K562 (cell line): ENCODE measurements around the gene TMEM38B. TPM values are rescaled to one million over a fixed set of nuclear protein-coding genes. Genes with fewer than 3 reads are reported as not detected.
A peak's percentile ranks its signal among the peaks of the same experiment; 100 is the strongest.

Source experiments
- ARNT ChIP-seq, 2 experiments: fragments of 450-650 bp; IDR thresholded peaks; 2 replicates each; pipeline ENCODE4 v1.6.1; 2016; ENCODE audit warnings: mild to moderate bottlenecking in 1 of 2
- CBX8 ChIP-seq: fragments of 200-600 bp; sonication (generic); IDR thresholded peaks from 2 replicates; pipeline ENCODE4 v1.6.1; 2012; ENCODE audit warnings: borderline replicate concordance, mixed run types, low read depth, mild to moderate bottlenecking, moderate library complexity, mixed read lengths, low read length, control low read depth, inconsistent platforms; ENCODE audit not compliant: poor library complexity, severe bottlenecking; ENCODE audit errors: extremely low read depth
- CUX1 ChIP-seq: fragments of 200-800 bp; sonication (Bioruptor generic); IDR thresholded peaks from 2 replicates; pipeline ENCODE4 v1.6.1; 2016; ENCODE audit warnings: missing genetic modification characterization, missing compliant biosample characterization
- GMEB1 ChIP-seq: fragments of 250-450 bp; sonication (Bioruptor Pico); IDR thresholded peaks from 2 replicates; pipeline ENCODE4 v1.4.0; 2020; ENCODE audit warnings: mild to moderate bottlenecking
- HCFC1 ChIP-seq: IDR thresholded peaks from 2 replicates; pipeline ENCODE4 v1.6.1; 2012; ENCODE audit warnings: low read depth, low read length, improper control_type of control experiment
- HIVEP1 ChIP-seq: fragments of 250-450 bp; sonication (Bioruptor Pico); IDR thresholded peaks from 2 replicates; pipeline ENCODE4 v1.4.0; 2020; ENCODE audit warnings: mild to moderate bottlenecking
- MLLT1 ChIP-seq, 2 experiments: fragments of 450-650 bp; IDR thresholded peaks; 2 replicates each; pipeline ENCODE4 v1.6.1; 2016
- NONO ChIP-seq, 2 experiments: fragments of 200-400 bp in 1 of 2; fragments of 450-650 bp in 1 of 2; formaldehyde crosslinking in 1 of 2; IDR thresholded peaks; 2 replicates each; pipeline ENCODE4 v1.6.1; 2017; ENCODE audit warnings: low read depth in 2 of 2, mild to moderate bottlenecking in 2 of 2, moderate library complexity in 2 of 2, low read length in 1 of 2
- RAD21 ChIP-seq, 2 experiments: fragments of 250-450 bp in 1 of 2; fragments of 450-650 bp in 1 of 2; sonication (Bioruptor Pico) in 1 of 2; formaldehyde crosslinking in 1 of 2; IDR thresholded peaks in 1 of 2; conservative IDR thresholded peaks in 1 of 2; 2 replicates each; pipeline versions ENCODE4 v1.4.0 to v1.8.0; 2020 to 2022; ENCODE audit warnings: mild to moderate bottlenecking in 2 of 2, moderate library complexity in 1 of 2
- SFPQ ChIP-seq: fragments of 200-400 bp; formaldehyde crosslinking; IDR thresholded peaks from 2 replicates; pipeline ENCODE4 v1.6.1; 2017; ENCODE audit warnings: mild to moderate bottlenecking, low read depth, low read length, moderate library complexity
- TFAM ChIP-seq: fragments of 250-450 bp; sonication (Bioruptor Pico); conservative IDR thresholded peaks from 2 replicates; pipeline ENCODE4 v1.5.0; 2021; ENCODE audit warnings: mild to moderate bottlenecking, moderate library complexity
- ZBTB9 ChIP-seq: fragments of 450-650 bp; formaldehyde crosslinking; IDR thresholded peaks from 2 replicates; pipeline ENCODE4 v1.4.0; 2020; ENCODE audit warnings: mild to moderate bottlenecking, moderate library complexity
- ZNF140 ChIP-seq: fragments of 250-450 bp; sonication (Bioruptor Pico); IDR thresholded peaks from 2 replicates; pipeline ENCODE4 v1.8.0; 2021; ENCODE audit warnings: moderate library complexity, mild to moderate bottlenecking, inconsistent platforms
- polyA plus RNA-seq, 8 experiments: library from polyadenylated mRNA; depleted of rRNA in 4 of 8; stranded (reverse) in 5 of 8; unstranded in 3 of 8; fragments of >200 nt; fragmentation: Nextera tagmentation in 2 of 8; fragmentation: Illumina TruSeq in 1 of 8; extraction: Ambion mirVana in 2 of 8; extraction: Trizol in 1 of 8; gene quantifications; 2 replicates each; pipeline versions ENCODE4 v1.2.1 to v1.2.3, GENCODE V29; 2011 to 2014; ENCODE audit warnings: inconsistent platforms in 1 of 8, missing spikeins in 1 of 8
- total RNA-seq, 7 experiments: library from RNA; depleted of rRNA in 6 of 7; stranded (reverse); fragments of >200 nt in 6 of 7; fragmentation: Illumina TruSeq in 2 of 7; extraction: Trizol in 2 of 7; gene quantifications; 2 replicates each; pipeline versions ENCODE4 v1.2.1 to v1.2.3, GENCODE V29; 2011 to 2021; ENCODE audit warnings: low replicate concordance in 1 of 7

Gene TMEM38B
- total and polyA plus RNA-seq, 9 of the 15 experiments (the other 6 are each of a cell fraction or from before 2014, with no cell fraction given), result 26.0 to 57.5 (median 38.5) TPM

- TF ChIP-seq GMEB1 (CRISPR knock-in tag), result no peak
- TF ChIP-seq MLLT1 (IDR thresholded peaks at IDR 0.05), result no peak
- TF ChIP-seq ZBTB9 (CRISPR knock-in tag), result no peak
- no peak for TF ChIP-seq HIVEP1 (CRISPR knock-in tag)
- TF ChIP-seq HCFC1, result no peak
- no peak for TF ChIP-seq SFPQ
- TF ChIP-seq CBX8, result no peak
- TF ChIP-seq ARNT (IDR thresholded peaks at IDR 0.05), result no peak
- peak; percentile 67 to 74 for TF ChIP-seq RAD21 (CRISPR knock-in tag; conservative IDR thresholded peaks at IDR 0.05 in 1 of 2, IDR thresholded peaks at IDR 0.05 in 1 of 2)
- TF ChIP-seq TFAM (CRISPR knock-in tag), result no peak
- TF ChIP-seq CUX1 (CRISPR knock-in tag), result no peak
- no peak for TF ChIP-seq ZNF140
- peak in 1 of 2 experiments; percentile 47; a peak in 1 of 4 replicates for TF ChIP-seq NONO (IDR thresholded peaks at IDR 0.05; ENCODE audit: low read depth in 2 of 2, low read length in 1 of 2)
These were observed 38.0 kb upstream of the TMEM38B start (continued) for GRCh38 chr9:105656131-105656921.
